OCI-LY1 (cell line): ENCODE results near the gene ADGRG1.

Experiments used
- H2AFZ ChIP-seq: fragments of 200-600 bp; sonication (generic), shearing (Covaris generic); 2 replicates; pipeline ENCODE4 v1.6.0; 2014; ENCODE audit warnings: antibody characterized with exemption, mild to moderate bottlenecking, low read length
- H3F3A ChIP-seq: fragments of 200-600 bp; sonication (generic), shearing (Covaris generic); 2 replicates; pipeline ENCODE4 v1.6.0; 2014; ENCODE audit warnings: mild to moderate bottlenecking, antibody characterized with exemption, low read length, moderate library complexity; ENCODE audit not compliant: insufficient read depth
- H3K27ac ChIP-seq: fragments of 200-600 bp; sonication (generic); 2 replicates; pipeline ENCODE4 v1.5.1; 2014; ENCODE audit warnings: low read length, mixed run types, mild to moderate bottlenecking, low read depth; ENCODE audit not compliant: poor library complexity, severe bottlenecking
- H3K27me3 ChIP-seq: fragments of 200-600 bp; sonication (generic); 2 replicates; pipeline ENCODE4 v1.6.0; 2014; ENCODE audit warnings: antibody characterized with exemption, mild to moderate bottlenecking, low read length, moderate library complexity; ENCODE audit not compliant: insufficient read depth
- H3K36me3 ChIP-seq: fragments of 200-600 bp; sonication (generic); 2 replicates; pipeline ENCODE4 v1.6.1; 2014; ENCODE audit warnings: mild to moderate bottlenecking, antibody characterized with exemption, low read length, moderate library complexity, mixed read lengths; ENCODE audit not compliant: insufficient read depth
- H3K4me1 ChIP-seq: fragments of 200-600 bp; sonication (generic); 2 replicates; pipeline ENCODE4 v1.5.1; 2014; ENCODE audit warnings: mild to moderate bottlenecking, low read length, moderate library complexity; ENCODE audit not compliant: insufficient read depth, severe bottlenecking
- H3K4me2 ChIP-seq: fragments of 200-600 bp; sonication (generic), shearing (Covaris generic); 2 replicates; pipeline ENCODE4 v1.6.1; 2014; ENCODE audit warnings: low read length
- H3K4me3 ChIP-seq: fragments of 200-600 bp; sonication (generic); 2 replicates; pipeline ENCODE4 v1.5.1; 2014; ENCODE audit warnings: low read length, low read depth, mild to moderate bottlenecking, mixed read lengths; ENCODE audit not compliant: poor library complexity, severe bottlenecking
- H3K79me2 ChIP-seq: fragments of 200-600 bp; shearing (Covaris generic); 2 replicates; pipeline ENCODE4 v1.6.1; 2016; ENCODE audit warnings: mixed run types, low read length, mixed read lengths; ENCODE audit not compliant: insufficient read depth
- H3K9ac ChIP-seq: fragments of 200-600 bp; sonication (generic), shearing (Covaris generic); 2 replicates; pipeline ENCODE4 v1.6.1; 2014; ENCODE audit warnings: mild to moderate bottlenecking, low read length, mixed read lengths
- H3K9me2 ChIP-seq: fragments of 200-600 bp; sonication (generic), shearing (Covaris generic); 2 replicates; pipeline ENCODE4 v1.6.1; 2014; ENCODE audit warnings: low read depth, mild to moderate bottlenecking, low read length, mixed read lengths
- H3K9me3 ChIP-seq: fragments of 200-600 bp; shearing (Covaris generic); 2 replicates; pipeline ENCODE4 v1.6.1; 2014; ENCODE audit warnings: low read length, mixed read lengths
- H4K20me1 ChIP-seq: fragments of 200-600 bp; sonication (generic), shearing (Covaris generic); 2 replicates; pipeline ENCODE4 v1.6.0; 2016; ENCODE audit warnings: mild to moderate bottlenecking, low read length; ENCODE audit not compliant: insufficient read depth
- CTCF ChIP-seq: fragments of 200-600 bp; sonication (generic), shearing (Covaris generic); IDR thresholded peaks from 2 replicates; pipeline ENCODE4 v1.5.1; 2017; ENCODE audit warnings: mild to moderate bottlenecking, antibody characterized with exemption, low read length, moderate library complexity, mixed read lengths
- EZH2 ChIP-seq: fragments of 200-600 bp; sonication (generic), shearing (Covaris generic); IDR thresholded peaks from 2 replicates; pipeline ENCODE4 v1.8.0; 2017; ENCODE audit warnings: borderline replicate concordance, mixed run types, mild to moderate bottlenecking, antibody characterized with exemption, low read length, moderate library complexity, mixed read lengths

Gene ADGRG1

GRCh38 chr16:57628783-57629293, 408 bp downstream of the ADGRG1 start:
- TF ChIP-seq CTCF (no peak), EZH2 (no peak)
- no peaks in the 10 kb centered on the region for H3K4me1 ChIP-seq
- H3K79me2 ChIP-seq: no peaks in the 10 kb centered on the region
- no peaks in the 10 kb centered on the region for H3K9me2 ChIP-seq
- no peaks in the 10 kb centered on the region for H3K9me3 ChIP-seq
- no peaks in the 10 kb centered on the region for H3K36me3 ChIP-seq
- no peak overlapping the region for H3K9ac ChIP-seq
- H2AFZ ChIP-seq: no peak overlapping the region
- H3K4me2 ChIP-seq: no peak overlapping the region
- no peaks in the 10 kb centered on the region for H3K27me3 ChIP-seq
- H3K27ac ChIP-seq: no peak overlapping the region
- no peaks in the 10 kb centered on the region for H4K20me1 ChIP-seq
- H3K4me3 ChIP-seq: no peak overlapping the region
- no peaks in the 10 kb centered on the region for H3F3A ChIP-seq

GRCh38 chr16:57629516-57630406, 1.3 kb downstream of the ADGRG1 start:
- Histone ChIP-seq H3K4me2 (no peak overlapping the region), H3K4me1 (no peaks in the 10 kb centered on the region), H3K27ac (no peak overlapping the region), H3K27me3 (no peaks in the 10 kb centered on the region), H3K4me3 (no peak overlapping the region), H3K36me3 (no peaks in the 10 kb centered on the region), H3K79me2 (no peaks in the 10 kb centered on the region), H3K9me3 (no peaks in the 10 kb centered on the region), H2AFZ (no peak overlapping the region), H3F3A (no peaks in the 10 kb centered on the region), H3K9me2 (no peaks in the 10 kb centered on the region), H3K9ac (no peak overlapping the region), H4K20me1 (no peaks in the 10 kb centered on the region)
- TF ChIP-seq EZH2 (no peak), CTCF (no peak)

DNA sequence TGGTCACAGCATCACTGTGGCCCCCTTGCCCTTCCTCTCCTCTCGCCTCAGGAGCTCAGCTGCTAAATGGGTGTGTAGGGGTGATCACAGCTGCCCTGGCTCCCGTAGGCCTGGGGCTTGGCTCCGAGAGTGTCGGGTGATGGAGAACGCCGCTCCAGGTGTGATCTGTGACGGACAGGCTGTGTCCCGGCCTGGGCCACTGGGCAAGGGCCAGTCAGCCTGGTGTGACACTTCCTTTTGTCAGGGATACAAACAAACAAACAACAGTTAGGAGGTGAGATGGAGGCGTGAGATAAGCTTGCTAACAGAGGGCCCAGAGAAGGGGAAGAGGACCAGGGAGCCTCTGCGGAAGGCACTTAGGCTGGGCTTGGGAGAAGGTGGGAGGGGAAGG, 2.0 kb downstream of the ADGRG1 start:
- no peaks in the 10 kb centered on the region for H3K9me3 ChIP-seq
- no peaks in the 10 kb centered on the region for H3K4me1 ChIP-seq
- H3K4me3 ChIP-seq: no peak overlapping the region
- H4K20me1 ChIP-seq: no peaks in the 10 kb centered on the region
- H3K36me3 ChIP-seq: no peaks in the 10 kb centered on the region
- H3K27me3 ChIP-seq: no peaks in the 10 kb centered on the region
- H3K4me2 ChIP-seq: no peak overlapping the region
- no peaks in the 10 kb centered on the region for H3F3A ChIP-seq
- H2AFZ ChIP-seq: no peak overlapping the region
- H3K27ac ChIP-seq: no peak overlapping the region
- no peaks in the 10 kb centered on the region for H3K9me2 ChIP-seq
- no peak overlapping the region for H3K9ac ChIP-seq
- no peaks in the 10 kb centered on the region for H3K79me2 ChIP-seq
- TF ChIP-seq CTCF: no peak
- no peak for TF ChIP-seq EZH2
